Peyer's patch (tissue), 4 donors: ENCODE results near the gene ZNF8.

Experiments used
- CTCF ChIP-seq, 6 experiments: fragments of 450-650 bp in 4 of 6; fragments of 200-600 bp in 2 of 6; sonication (generic) in 1 of 6; IDR thresholded peaks; one replicate each; pipeline ENCODE4 v1.5.1; 2017 to 2019; ENCODE audit warnings: antibody characterized with exemption in 6 of 6, mild to moderate bottlenecking in 3 of 6, moderate library complexity in 1 of 6
- POLR2A ChIP-seq, 2 donors: fragments of 450-650 bp; IDR thresholded peaks; one replicate each; pipeline ENCODE4 v1.5.1; 2017; ENCODE audit warnings: antibody characterized with exemption in 2 of 2, mild to moderate bottlenecking in 2 of 2, moderate library complexity in 2 of 2

DNA sequence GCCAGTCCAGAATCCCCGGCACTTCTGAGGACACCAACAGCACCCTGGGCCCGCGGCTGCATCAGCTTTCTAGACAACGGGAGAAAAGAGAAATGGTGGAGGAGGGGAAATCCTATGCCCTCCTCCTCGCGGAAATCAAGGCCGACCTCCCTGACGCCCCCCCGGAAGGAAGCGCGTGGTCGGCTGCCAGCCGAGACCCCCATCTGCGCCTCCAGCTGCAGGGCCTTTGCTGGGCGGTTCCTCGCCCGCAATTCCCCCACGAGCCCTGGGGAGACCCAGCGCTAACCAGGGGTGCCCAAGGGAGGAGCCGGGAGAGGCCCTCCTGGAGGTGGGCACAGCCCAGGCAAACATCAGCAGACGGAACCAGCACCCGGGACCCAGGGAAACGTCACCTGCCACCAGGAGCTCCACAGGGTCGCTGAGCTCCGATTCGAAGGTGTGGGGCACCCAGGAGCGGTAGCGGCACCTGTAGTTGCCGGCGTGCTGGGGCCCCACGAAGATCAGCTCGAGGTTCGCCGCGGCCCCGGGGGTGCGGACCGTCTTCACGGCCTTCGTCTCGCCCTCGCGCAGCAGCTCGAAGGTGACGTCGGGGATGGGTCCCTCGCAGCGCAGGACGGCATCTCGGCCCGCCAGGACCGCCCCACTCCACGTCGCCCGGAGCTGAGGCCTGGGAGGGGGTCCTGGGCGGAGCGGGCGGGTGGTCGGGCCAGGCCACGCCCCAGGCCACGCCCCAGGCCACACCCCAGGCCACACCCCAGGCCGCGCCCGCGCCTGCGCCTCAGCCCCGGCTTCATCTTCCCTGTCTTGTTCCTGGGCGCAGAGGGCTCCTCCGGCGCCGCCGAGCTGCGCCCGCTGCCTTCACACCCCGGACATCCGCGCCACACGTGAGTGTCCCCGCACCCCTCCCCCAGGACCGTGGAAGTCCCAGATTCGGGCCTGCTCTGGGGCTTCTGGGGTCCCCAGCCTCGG is 68.5 kb downstream of the ZNF8 start:
- TF ChIP-seq POLR2A (IDR thresholded peaks at IDR 0.05) (no peak), CTCF (IDR thresholded peaks at IDR 0.05) (no peak)
